HTERT RPE-1 (cell line): ENCODE measurements around the gene PTPRJ.

Source experiments
- in situ Hi-C: fragments of 300-500 bp; cut with MboI; formaldehyde crosslinking; loops from 4 replicates; pipeline ENCODE4 v1.14.3; 2020; ENCODE audit warnings: low sequenced_read_pairs

The PTPRJ gene

DNA sequence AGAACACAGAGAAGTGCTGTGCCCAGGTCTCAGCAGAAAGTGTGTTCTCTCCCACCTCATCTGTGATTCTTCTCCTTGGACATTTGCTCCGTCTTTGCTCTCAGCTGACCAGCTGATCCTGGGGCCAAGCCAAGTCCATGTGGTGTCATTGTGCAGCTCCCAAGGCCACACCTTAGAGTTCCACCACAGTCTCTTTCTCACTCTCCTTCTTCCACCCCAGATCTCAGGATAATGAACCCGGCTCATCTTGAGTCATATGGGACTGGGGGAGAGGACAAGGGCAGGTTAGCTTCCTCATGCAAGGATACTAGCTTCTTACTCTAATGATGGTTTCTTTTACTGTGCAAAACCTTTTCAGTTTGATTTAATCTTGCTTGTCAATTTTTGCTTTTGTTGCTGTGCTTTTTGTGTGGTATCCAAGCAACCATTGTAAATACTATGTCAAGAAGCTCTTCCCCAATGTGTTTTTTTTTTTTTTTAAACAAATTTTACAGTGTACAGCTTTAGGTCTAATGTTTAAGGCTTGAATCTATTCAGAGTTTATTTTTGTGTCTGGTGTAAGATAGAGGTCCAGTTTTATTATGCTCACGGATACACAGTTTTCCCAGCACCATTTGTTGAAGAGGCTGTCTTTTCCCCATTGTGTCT lies 161.2 kb downstream of the PTPRJ start:
- in situ Hi-C loops, result no loop called here

DNA sequence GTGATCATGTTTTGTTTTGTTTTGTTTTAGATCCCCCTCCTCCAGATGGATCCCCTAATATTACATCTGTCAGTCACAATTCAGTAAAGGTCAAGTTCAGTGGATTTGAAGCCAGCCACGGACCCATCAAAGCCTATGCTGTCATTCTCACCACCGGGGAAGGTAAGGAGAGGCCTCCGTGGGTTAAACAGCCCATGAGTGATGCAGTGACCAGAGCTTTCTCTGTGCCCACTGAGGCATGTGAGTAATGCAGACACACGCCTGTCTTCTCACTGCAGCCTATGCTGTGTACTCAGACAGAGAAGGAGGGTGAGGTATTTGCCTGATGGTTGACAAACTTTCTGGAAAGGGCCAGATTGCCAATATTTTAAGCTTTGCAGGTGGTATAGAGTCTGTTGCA lies 162.5 kb downstream of the PTPRJ start:
- in situ Hi-C loops, result no loop called here

DNA sequence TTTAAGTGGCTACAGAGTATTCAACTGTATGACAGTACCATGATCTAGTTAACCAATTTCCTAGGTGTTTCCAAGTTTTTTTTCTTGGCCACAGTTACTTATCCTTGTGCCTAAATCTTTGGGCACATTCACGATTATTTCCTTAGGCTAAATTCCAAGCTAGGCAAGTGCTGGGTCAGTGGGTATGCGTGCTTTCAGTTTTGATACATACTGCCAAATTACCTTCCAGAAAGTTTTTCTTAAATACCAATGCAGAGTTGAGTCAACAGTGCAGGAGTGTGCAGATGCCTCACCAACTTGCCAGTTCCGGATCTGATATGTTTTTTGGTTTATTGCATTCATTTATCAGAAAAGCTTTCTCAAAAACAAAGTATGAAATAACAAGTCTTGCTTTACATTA lies 168.4 kb downstream of the PTPRJ start:
- in situ Hi-C loops, result no loop called here

DNA sequence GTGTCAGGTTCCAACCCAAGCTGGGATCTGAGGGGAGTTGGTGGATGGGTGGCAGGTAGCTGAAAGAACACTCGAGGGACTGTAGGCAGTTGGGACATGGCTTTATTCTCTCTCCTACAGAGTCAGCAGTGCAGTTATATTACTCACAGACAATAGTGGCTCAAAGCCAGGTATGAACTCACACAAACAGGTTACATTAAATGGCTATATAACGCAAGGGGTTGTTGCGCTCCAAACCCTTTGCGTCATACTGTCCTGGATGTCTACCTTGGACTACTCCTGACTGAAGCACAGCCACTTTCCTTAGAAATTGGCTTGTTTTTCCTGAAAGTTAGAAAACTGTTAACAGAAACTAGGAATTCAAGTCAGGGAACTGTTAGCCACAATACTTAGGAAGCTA lies 169.9 kb downstream of the PTPRJ start:
- in situ Hi-C loops, result no loop called here

DNA sequence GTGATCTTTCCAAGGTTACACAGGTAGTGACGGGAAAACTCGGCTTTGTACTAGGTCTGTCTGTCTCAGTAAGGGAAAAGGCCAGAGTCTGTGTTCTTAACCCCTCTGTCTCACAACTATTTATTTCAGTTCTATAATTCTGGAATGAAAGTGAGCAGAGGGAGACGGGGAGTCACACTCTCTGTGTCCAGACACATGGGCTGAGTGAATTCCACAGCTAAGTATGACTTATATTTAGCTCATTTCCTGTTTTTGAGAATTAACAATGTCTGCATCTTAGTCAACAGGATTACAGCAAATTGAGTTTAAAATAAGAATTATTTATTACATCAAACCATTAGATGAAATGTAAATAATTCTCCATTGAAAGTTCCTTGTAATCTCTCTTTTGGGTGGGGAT lies 173.8 kb downstream of the PTPRJ start:
- in situ Hi-C loops, result no loop called here

DNA sequence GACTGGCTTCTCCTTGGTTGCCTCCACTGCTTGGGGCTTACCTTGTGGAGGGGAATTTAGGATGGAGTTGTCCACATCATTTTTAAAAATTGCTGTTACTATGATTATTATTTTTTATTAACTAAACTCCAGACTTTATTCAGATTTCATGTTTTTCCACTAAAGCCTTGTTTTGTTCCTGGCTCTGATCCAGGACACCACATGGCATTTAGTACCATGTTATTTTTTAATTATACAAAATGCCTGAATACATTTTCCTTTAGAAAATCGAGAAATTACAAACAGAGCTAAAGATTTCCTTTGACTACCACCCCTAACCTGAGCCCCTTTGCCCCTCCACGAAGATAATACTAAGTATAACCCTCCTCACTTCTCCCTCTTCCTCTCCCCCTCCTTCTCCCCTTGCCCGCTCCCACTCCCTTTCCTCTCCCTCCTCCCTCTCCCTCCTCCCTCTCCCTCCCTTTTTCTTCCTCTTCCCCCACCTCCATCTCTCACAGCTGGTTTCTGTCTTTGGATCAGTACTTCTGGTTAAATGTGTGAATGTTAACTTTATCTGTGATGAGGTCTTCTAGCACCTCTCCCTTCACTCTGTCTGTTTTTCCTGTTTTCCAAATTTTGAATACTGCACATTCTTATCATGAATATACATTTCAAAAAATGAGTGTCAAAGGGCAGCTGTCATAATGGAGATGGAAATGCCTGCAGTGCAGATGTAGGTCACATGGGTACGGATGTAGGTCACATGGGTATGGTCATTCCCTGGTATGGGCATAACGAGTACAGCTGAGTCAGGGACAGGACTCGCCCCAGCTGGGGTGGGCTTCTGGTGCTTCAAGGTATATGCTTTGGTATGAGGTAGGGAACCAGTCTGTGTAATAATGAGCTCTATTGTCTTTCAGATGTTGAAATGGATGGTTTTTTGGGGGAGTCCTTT lies 181.9 kb downstream of the PTPRJ start:
- in situ Hi-C loops, result no loop called here

DNA sequence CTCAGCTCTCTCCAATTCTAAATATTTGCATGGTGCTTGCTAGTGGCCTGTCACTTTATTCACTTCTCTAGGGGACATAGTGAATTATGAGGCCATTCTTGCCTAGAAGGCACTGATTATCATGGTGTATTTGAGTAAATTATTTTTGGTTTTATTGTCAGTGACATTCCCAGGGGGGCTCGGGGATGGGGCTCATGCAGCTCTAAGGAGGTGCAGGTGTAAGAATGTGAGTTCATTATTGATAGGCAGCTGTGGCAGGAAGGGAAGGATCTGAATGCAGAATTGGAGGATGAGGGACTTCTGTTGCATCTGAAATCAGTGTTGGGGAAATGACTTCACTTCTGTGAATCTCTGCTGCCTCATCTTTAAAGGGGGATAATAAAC lies 182.5 kb downstream of the PTPRJ start:
- in situ Hi-C loops, result no loop called here

DNA sequence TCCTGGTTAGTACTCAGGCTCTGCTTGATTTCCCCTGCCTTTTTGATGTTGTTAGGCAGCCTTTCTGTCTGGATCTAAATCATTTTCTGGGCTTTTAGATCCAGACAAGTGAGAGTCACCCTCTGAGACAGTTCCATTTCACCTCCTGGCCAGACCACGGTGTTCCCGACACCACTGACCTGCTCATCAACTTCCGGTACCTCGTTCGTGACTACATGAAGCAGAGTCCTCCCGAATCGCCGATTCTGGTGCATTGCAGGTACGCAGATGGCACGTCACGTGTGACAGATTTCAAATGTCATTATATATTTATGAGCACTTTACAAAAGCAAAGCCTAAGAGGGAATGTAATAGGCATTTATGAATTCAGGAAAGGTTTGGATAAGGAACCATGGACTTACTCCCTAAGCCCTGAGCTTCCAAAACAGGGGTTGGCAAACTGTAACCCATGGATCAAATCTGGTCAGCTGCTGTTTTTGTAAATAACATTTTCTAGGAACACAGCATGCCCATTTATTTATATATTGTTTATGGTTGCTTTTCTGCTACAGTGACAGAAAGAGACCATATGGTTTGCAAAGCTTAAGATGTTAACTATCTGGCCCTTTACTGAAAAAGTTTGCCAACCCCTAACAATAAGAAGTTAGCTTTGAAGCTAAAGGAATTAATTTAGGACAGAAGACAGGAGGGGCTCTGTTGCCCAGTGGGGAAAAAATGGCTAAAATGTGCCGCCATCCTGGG lies 183.2 kb downstream of the PTPRJ start:
- in situ Hi-C loops, result no loop called here

DNA sequence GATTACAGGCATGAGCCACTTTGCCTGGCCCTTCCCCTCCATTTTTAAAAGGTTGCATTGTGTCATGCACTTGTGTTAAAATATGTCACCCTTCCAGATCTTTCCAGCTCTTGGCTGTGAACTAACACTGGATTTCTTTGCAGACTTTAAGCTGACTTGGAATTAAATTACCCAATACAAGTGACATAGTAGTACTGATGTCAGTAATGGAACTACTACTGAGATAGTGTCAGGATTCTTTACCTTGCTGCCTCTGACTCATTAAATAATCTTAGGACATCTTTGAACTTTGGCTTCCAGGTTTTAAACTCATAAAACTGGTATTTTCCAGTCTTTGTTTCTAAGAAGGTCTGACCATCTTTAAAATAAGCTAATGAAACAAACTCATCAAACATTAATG lies 184.5 kb downstream of the PTPRJ start:
- in situ Hi-C loops, result no loop called here

DNA sequence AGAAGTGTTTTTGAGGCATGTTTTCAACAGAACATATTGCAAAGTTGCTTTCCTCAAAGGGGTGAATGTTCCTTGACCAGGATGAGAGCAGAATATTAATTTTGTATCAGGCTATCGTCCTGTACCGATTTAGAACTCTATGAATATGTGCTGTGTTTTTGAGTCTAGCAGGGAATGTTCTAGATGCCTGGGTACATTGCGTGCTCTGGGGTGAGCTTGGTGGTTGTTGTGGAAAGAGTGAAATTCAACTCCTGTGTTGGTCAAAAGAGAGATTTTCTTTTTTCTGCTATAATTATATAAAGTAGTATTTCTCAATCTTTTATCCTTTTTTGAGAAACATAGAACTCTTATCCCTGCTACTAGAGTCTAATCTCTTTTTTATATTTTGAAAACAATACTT lies 185.1 kb downstream of the PTPRJ start:
- in situ Hi-C loops, result no loop called here

DNA sequence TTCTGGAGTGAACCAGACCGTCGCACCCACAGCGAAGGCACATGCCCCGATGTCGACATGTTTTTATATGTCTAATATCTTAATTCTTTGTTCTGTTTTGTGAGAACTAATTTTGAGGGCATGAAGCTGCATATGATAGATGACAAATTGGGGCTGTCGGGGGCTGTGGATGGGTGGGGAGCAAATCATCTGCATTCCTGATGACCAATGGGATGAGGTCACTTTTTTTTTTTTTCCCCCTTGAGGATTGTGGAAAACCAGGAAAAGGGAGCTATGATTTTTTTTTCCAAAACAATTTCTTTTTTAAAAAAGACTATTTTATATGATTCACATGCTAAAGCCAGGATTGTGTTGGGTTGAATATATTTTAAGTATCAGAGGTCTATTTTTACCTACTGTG lies 187.0 kb downstream of the PTPRJ start:
- in situ Hi-C loops, result no loop called here

DNA sequence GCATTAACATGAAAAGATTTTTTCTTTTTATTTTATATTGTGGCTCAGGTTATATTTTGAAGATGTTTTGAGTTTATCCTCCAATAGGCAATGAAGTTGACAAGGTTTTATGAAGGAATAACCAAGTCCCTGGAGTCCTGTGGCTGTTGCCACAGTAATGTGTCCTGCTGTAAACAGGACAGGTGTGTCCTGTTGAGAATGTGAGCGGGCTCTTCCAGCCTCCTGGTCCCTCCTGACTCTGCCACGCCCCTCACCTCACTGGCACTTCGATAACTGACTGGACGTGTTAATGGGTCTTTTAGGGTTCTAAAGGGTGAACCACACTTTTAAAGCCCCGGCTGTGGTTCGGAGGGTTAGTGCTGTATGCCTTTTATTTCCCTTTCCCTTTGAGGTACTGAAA lies 188.5 kb downstream of the PTPRJ start:
- in situ Hi-C loops, result no loop called here

DNA sequence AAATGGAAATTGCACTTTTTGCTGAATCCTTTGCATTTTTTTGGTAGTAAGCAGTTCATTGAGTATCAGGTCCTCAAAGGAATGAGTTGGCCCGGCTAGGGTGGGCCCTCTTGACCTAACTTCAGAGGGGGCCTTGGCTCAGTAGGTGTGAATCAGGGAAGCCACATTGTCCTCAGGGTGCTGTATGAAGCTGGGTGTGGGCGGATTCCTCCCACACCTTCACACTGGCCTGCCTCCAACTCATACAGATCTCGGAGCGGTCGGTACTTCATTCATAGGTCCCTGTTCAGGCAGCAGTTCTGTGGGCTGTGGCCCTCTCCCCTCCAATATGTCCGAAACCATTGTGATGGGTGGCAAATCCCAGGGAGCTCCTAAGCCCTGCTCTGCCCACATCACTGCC lies 188.9 kb downstream of the PTPRJ start:
- in situ Hi-C loops, result no loop called here

DNA sequence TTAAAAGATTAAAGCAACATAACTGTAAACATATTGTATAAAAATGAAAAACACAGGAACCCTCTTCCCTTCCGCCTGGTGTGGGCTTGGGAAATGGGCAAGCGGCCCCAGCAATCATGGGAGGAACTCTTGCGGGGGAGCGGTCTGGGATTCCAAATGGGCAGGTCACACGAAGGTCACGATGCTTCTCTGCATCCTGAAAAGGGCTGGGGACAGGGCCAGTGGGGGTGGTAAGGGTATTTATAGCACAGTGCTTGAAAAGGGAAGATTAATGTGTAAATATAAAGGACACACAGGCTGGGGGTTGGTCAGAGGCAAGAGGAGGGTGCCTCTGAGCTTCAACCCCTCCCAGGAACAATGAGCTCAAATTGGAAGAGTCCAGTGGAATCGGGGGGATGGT lies 189.4 kb downstream of the PTPRJ start:
- in situ Hi-C loops, result no loop called here

DNA sequence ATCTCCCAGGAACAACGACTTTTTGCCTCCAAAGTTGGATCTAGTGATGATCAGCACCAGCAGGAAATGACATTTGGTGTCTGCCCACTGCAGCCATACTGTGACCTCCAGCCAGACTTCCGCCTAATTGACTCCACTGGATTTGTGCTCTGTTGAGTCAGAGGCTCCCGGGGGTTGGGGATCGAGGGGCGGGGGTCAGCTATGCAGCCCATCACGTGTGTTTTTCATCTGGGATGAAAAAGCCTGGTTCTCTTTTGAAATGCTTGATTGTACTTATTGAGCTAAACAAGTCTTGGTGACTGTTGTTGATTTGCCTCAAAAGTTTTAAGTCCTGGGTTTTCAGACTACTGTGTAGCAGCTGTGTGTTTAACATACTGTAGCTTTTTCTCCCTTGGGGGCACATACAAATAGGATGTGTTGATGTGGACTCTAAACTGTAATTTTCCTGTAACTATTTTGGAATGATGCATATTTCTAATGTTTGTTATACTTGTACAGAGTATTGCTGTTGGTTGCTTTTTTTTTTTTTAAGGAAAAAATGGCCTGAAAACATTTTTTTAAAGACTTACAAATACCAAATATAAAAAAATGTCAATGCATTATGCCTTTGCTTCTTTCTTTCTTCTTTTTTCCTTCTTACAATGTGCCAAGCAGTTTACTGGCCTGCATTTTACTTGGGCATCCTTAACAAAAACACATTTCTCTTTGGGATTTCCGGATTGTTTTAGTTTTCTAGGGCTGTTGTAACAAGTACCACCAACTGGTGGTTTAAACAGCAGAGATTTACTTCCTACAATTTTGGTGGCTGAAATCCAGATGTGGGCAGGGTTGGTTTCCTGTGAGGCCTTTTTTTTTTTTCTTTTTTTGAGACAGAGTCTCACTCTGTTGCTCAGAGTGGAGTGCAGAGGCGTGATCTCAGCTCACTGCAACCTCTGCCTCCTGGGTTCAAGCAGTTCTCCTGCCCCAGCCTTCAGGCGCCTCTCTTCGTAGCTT lies 190.2 kb downstream of the PTPRJ start:
- in situ Hi-C loops, result no loop called here

DNA sequence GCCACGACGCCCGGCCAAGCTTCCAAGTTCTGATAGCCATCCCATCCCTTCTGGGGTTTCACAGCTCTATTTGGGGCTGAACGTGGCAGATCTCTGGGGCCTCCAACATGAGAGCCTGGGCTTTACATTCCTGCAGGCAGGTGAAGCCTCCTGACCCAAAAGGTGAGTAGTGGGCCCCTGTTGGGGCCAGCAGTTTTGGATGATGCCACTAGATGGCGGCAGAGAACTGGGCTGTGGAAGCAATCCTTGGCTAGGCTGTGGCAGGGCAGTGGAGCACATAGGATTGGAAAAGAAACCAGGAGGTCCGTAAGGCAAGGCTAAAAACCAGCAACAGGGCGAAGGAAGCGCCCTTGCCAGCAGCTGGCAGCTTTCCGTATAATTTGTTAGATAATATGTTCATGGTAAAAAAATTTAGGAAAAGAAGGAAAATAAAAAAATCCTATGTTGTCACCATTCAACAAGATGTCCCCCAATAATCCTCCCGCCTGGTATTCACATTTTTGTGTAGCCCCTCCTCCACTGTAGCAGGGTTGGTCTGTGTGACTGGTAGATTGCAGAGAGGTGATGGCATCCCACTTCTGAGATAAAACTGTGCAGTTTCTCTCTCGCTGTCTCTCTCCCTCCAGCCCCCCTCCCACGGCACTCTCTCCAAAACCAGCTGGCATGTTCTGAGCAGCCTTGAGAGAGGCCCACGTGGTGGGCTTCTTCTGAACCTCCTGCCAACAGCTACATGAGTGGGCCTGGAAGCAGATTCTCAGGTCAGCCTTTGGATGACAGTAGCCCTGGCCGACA lies 192.7 kb downstream of the PTPRJ start:
- in situ Hi-C loops, result no loop called here

DNA sequence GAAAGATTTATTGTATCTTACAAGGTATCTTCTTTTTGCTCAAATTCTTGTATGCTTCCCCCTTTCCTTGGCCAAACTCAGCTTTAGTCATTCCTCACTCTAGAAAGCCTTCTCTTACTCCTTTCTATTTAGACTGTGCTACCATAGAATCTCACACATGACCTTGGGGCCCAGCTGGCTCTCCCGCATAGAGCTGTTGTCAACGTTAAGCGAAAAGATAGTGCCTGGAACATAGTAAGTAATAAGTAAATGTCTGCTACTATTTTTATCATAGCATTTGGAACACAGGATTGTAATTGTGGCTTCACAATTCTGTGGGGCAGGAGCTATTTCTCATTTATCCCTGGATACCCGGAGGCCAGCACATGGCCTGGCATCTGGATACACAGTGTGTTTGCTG lies 197.3 kb downstream of the PTPRJ start:
- in situ Hi-C loops, result no loop called here

DNA sequence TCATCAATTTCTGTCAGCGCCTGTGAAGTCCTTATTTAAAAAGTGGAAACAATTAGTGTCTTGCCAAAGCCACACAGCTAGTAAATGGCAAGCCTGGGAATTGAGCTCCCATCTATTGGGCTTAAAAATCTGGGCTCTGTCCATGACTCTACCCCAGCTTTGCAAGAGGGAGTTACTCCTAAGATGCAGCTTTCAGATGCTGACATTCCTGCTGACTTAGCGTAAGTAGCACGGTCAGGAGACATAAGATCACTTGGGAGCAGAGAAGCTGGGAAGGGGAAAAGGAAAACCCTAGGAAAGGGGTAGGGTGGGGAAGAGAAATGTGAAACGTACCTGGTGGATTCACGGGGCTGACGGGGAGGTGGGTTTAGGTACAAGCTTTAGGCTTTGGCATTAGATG lies 200.3 kb downstream of the PTPRJ start:
- in situ Hi-C loops, result no loop called here

DNA sequence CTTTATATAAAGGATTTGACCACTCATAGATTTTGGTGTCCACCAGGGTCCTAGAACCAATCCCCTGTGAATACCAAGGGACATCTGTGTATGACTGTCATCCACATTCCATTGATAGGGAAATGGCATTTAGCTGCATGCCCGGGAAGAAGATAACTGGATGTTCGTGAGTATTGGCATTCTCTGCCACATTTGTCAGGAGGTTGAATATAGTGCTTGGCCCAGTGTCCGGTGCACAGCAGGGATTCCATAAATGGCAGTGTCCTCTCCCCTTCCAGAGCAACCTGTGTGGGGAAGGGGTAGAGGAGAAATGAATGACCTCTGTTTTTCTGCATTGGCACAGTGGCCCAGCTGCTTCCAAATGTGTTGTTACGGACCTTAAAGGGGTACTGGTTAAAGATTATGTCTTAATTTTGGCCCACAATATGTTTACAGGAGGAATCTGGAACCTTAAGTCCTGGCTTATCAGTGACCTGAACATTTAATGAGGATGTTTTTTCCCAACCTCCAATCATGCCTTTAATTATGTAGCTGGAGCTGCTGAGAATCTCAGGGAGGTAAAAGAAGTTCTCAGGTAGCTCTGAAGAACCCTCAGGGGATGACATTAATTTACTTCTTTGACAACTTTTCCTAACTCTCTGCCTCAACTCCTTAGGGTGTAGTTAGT lies 202.6 kb downstream of the PTPRJ start:
- in situ Hi-C loops, result no loop called here
